Loucy (cell line): ENCODE results near the gene TAF1D.

Experiments used
- H2AFZ ChIP-seq: fragments of 200-600 bp; sonication (generic); 2 replicates; pipeline ENCODE4 v1.6.0; 2016; ENCODE audit warnings: antibody characterized with exemption, mild to moderate bottlenecking, low read length, moderate library complexity
- H3F3A ChIP-seq: fragments of 200-600 bp; 2 replicates; pipeline ENCODE4 v1.6.0; 2016; ENCODE audit warnings: antibody characterized with exemption, low read depth, mild to moderate bottlenecking
- H3K27me3 ChIP-seq: fragments of 200-600 bp; sonication (generic); 2 replicates; pipeline ENCODE4 v1.6.1; 2014; ENCODE audit warnings: low read length, mild to moderate bottlenecking; ENCODE audit not compliant: insufficient read depth, poor library complexity, severe bottlenecking
- H3K36me3 ChIP-seq: fragments of 200-600 bp; sonication (generic); 2 replicates; pipeline ENCODE4 v1.6.1; 2016; ENCODE audit warnings: low read length; ENCODE audit not compliant: insufficient read depth
- H3K4me1 ChIP-seq: fragments of 200-600 bp; sonication (generic); 2 replicates; pipeline ENCODE4 v1.5.1; 2014; ENCODE audit warnings: low read length, mild to moderate bottlenecking; ENCODE audit not compliant: insufficient read depth, poor library complexity, severe bottlenecking
- H3K4me2 ChIP-seq: fragments of 200-600 bp; sonication (generic); 2 replicates; pipeline ENCODE4 v1.6.0; 2014; ENCODE audit warnings: antibody characterized with exemption, low read length, low read depth, mild to moderate bottlenecking; ENCODE audit not compliant: poor library complexity, severe bottlenecking
- H3K4me3 ChIP-seq: fragments of 200-600 bp; sonication (generic); 2 replicates; pipeline ENCODE4 v1.5.1; 2014; ENCODE audit warnings: low read length, mild to moderate bottlenecking, mixed read lengths; ENCODE audit not compliant: poor library complexity, severe bottlenecking
- H3K79me2 ChIP-seq: fragments of 200-600 bp; sonication (generic); 2 replicates; pipeline ENCODE4 v1.6.1; 2014; ENCODE audit warnings: low read length; ENCODE audit not compliant: insufficient read depth
- H3K9ac ChIP-seq: fragments of 200-600 bp; sonication (generic); 2 replicates; pipeline ENCODE4 v1.6.0; 2014; ENCODE audit warnings: mild to moderate bottlenecking, low read depth, low read length, moderate library complexity; ENCODE audit not compliant: poor library complexity, severe bottlenecking
- H3K9me2 ChIP-seq: fragments of 200-600 bp; sonication (generic); replicated peaks from 2 replicates; pipeline ENCODE4 v1.6.1; 2016; ENCODE audit warnings: low read depth, low read length, mixed read lengths
- H3K9me3 ChIP-seq: fragments of 200-600 bp; sonication (generic); 2 replicates; pipeline ENCODE4 v1.6.1; 2014; ENCODE audit warnings: mild to moderate bottlenecking, antibody characterized with exemption, low read length, low read depth; ENCODE audit not compliant: insufficient read depth
- H4K20me1 ChIP-seq: fragments of 200-600 bp; sonication (generic); 2 replicates; pipeline ENCODE4 v1.6.0; 2014; ENCODE audit warnings: antibody characterized with exemption, low read length, mild to moderate bottlenecking; ENCODE audit not compliant: insufficient read depth, poor library complexity, severe bottlenecking
- EZH2phosphoT487 ChIP-seq: fragments of 200-600 bp; IDR thresholded peaks from 2 replicates; pipeline ENCODE4 v1.6.1; 2018; ENCODE audit warnings: antibody characterized with exemption, mild to moderate bottlenecking, moderate library complexity, borderline replicate concordance
- TF ChIP-seq, protein P1 (sequence below): fragments of 200-600 bp; sonication (generic); conservative IDR thresholded peaks from 2 replicates; pipeline ENCODE4 v1.5.1; 2014; ENCODE audit warnings: mild to moderate bottlenecking, antibody characterized with exemption, low read length

The TAF1D gene

GRCh38 chr11:93773601-93774200 lies 32.4 kb upstream of the TAF1D start:
- no peak overlapping the region for H3K4me2 ChIP-seq

DNA sequence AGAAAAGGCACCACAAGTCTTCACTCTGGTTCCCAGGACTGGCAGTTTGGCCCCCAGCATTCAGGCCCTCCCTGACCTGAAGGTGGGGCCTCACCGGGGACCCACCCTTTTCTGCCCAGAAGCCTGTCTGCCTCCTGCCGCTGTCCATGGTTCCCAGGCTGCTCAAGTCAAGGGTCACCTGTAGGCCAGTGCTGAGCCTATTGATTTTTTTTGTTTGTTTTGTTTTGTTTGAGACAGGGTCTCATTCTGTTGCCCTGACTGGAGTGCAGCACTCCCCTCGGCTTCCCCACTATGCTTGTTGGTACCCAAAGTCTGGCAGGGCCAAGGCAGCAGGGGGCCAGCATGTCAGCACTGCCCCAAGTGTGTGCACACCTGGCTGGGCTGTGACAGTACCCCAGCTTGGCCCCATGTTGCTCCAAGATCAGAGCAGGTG lies 31.8 kb upstream of the TAF1D start:
- H3K4me1 ChIP-seq = no peaks in the 10 kb centered on the region
- H2AFZ ChIP-seq = no peak overlapping the region
- TF ChIP-seq, protein P1, sequence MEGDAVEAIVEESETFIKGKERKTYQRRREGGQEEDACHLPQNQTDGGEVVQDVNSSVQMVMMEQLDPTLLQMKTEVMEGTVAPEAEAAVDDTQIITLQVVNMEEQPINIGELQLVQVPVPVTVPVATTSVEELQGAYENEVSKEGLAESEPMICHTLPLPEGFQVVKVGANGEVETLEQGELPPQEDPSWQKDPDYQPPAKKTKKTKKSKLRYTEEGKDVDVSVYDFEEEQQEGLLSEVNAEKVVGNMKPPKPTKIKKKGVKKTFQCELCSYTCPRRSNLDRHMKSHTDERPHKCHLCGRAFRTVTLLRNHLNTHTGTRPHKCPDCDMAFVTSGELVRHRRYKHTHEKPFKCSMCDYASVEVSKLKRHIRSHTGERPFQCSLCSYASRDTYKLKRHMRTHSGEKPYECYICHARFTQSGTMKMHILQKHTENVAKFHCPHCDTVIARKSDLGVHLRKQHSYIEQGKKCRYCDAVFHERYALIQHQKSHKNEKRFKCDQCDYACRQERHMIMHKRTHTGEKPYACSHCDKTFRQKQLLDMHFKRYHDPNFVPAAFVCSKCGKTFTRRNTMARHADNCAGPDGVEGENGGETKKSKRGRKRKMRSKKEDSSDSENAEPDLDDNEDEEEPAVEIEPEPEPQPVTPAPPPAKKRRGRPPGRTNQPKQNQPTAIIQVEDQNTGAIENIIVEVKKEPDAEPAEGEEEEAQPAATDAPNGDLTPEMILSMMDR = no peak
- no peak for TF ChIP-seq EZH2phosphoT487
- H3K9ac ChIP-seq = no peak overlapping the region
- peaks cover 5% of the 10 kb centered on the region; the same call in 1 of the 2 replicates for H3K9me3 ChIP-seq
- H3K27me3 ChIP-seq = no peaks in the 10 kb centered on the region
- H3K4me3 ChIP-seq = no peak overlapping the region
- no peaks in the 10 kb centered on the region for H3K9me2 ChIP-seq
- no peaks in the 10 kb centered on the region for H3F3A ChIP-seq
- no peaks in the 10 kb centered on the region for H3K79me2 ChIP-seq
- H3K36me3 ChIP-seq = no peaks in the 10 kb centered on the region
- no peak overlapping the region for H3K4me2 ChIP-seq
- H4K20me1 ChIP-seq = no peaks in the 10 kb centered on the region

More at GRCh38 chr11:93773601-93774200, 32.4 kb upstream of the TAF1D start:
- Histone ChIP-seq H3K4me3 (no peak overlapping the region), H4K20me1 (no peaks in the 10 kb centered on the region), H3K4me1 (no peaks in the 10 kb centered on the region), H2AFZ (no peak overlapping the region), H3F3A (no peaks in the 10 kb centered on the region), H3K36me3 (no peaks in the 10 kb centered on the region), H3K9ac (no peak overlapping the region), H3K79me2 (no peaks in the 10 kb centered on the region), H3K9me2 (no peaks in the 10 kb centered on the region), H3K27me3 (no peaks in the 10 kb centered on the region), H3K9me3 (peaks cover 5% of the 10 kb centered on the region; the same call in 1 of the 2 replicates)
- TF ChIP-seq, protein P1 = no peak
- TF ChIP-seq EZH2phosphoT487 = no peak

DNA sequence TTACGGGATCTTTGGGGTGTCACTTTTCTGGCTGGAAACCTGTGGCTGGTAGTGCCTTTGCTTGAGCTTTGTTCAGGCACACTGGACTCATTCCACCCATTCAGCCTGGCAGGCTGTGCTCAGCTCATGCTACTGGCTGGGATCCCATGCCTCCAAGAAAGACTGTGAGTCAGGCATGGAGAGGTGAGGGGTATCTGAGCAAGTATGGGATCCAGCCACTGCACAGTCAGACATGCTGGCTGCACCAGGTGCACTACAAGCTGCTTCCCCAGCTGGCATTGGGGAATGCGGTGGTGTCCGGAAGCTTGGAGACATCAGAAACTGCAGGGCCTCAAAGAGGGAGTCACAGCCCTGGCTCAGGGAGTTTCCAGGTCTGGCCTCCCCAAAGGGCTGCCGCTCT lies 30.8 kb upstream of the TAF1D start:
- no peak for TF ChIP-seq EZH2phosphoT487
- TF ChIP-seq, protein P1 = no peak
- Histone ChIP-seq H2AFZ (no peak overlapping the region), H3K4me1 (no peaks in the 10 kb centered on the region), H3K4me3 (no peak overlapping the region), H3K79me2 (no peaks in the 10 kb centered on the region), H3K27me3 (no peaks in the 10 kb centered on the region), H3K9me2 (no peaks in the 10 kb centered on the region), H3F3A (no peaks in the 10 kb centered on the region), H3K4me2 (no peak overlapping the region), H3K36me3 (no peaks in the 10 kb centered on the region), H3K9ac (no peak overlapping the region), H4K20me1 (no peaks in the 10 kb centered on the region), H3K9me3 (peaks cover 5% of the 10 kb centered on the region; the same call in 1 of the 2 replicates)
